MG63 (cell line): ENCODE measurements around the gene KRT74. TPM values are rescaled to one million over a fixed set of nuclear protein-coding genes. Genes with fewer than 3 reads are reported as not detected.
"Not testable (repeated sequence)": the region's sequence is repeated elsewhere in the genome, so short reads cannot be mapped to it uniquely, and the experiment has no call there.

Experiments
- DNase-seq: peaks from one replicate; pipeline ENCODE4 v3.0.0-alpha.2; 2020
- H3K27me3 ChIP-seq: fragments of 250-450 bp; sonication (Bioruptor Pico); 2 replicates; pipeline ENCODE4 v1.5.1; 2020; ENCODE audit warnings: mild to moderate bottlenecking, moderate library complexity
- H3K36me3 ChIP-seq: fragments of 250-450 bp; sonication (Bioruptor Pico); 2 replicates; pipeline ENCODE4 v1.5.1; 2020; ENCODE audit warnings: mild to moderate bottlenecking, moderate library complexity
- H3K4me3 ChIP-seq: fragments of 250-450 bp; sonication (Bioruptor Pico); 2 replicates; pipeline ENCODE4 v1.5.1; 2020; ENCODE audit warnings: mild to moderate bottlenecking, moderate library complexity
- H3K9me3 ChIP-seq: fragments of 250-450 bp; sonication (Bioruptor Pico); 2 replicates; pipeline ENCODE4 v1.5.1; 2020; ENCODE audit warnings: mild to moderate bottlenecking, moderate library complexity
- total RNA-seq: library from RNA; depleted of rRNA; stranded (reverse); fragments of >200 nt; shearing (Covaris generic); gene quantifications from 2 replicates; pipeline ENCODE4 v1.2.3, GENCODE V29; 2014; ENCODE audit warnings: low replicate concordance

The KRT74 gene
- total RNA-seq, 1 experiment from 2014 or later: not detected

GRCh38 chr12:52606581-52607218 lies 33.1 kb upstream of the KRT74 start:
- no peak for DNase-seq
- Histone ChIP-seq H3K9me3 (no peaks in the 10 kb centered on the region), H3K36me3 (no peaks in the 10 kb centered on the region), H3K4me3 (no peak overlapping the region), H3K27me3 (no peaks in the 10 kb centered on the region)

DNA sequence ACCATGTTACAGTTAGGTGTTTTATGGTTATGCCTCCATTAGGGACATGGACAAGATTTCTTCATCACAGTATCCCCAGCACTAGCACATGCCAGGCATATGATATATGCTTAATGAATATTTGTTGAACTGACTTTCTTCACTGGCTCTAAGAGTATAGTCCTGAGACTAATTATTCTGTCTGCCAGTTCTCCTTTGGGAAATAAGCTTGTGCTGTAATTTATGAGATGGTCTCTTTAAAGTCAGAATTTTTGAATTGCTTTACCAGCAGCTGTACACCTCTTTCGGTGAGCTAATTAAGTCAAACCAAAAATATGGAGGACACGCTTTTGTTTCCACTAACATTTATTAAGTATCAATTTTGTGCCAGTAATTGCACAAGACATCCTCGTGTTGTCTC lies 32.5 kb upstream of the KRT74 start:
- Histone ChIP-seq H3K27me3 (no peaks in the 10 kb centered on the region), H3K36me3 (no peaks in the 10 kb centered on the region), H3K4me3 (no peak overlapping the region), H3K9me3 (no peaks in the 10 kb centered on the region)
- no peak for DNase-seq

- H3K9me3 ChIP-seq: no peaks in the 10 kb centered on the region
- H3K27me3 ChIP-seq: no peaks in the 10 kb centered on the region
These were observed 31.9 kb upstream of the KRT74 start for GRCh38 chr12:52605542-52605941.

GRCh38 chr12:52604859-52605258 lies 31.2 kb upstream of the KRT74 start:
- Histone ChIP-seq H3K9me3 (no peaks in the 10 kb centered on the region), H3K36me3 (no peaks in the 10 kb centered on the region), H3K27me3 (peaks cover 3% of the 10 kb centered on the region; the same call in 1 of the 2 replicates), H3K4me3 (no peak overlapping the region)
- no peak for DNase-seq

More at GRCh38 chr12:52605542-52605941, 31.9 kb upstream of the KRT74 start:
- H3K36me3 ChIP-seq: no peaks in the 10 kb centered on the region
- H3K4me3 ChIP-seq: no peak overlapping the region
- no peak for DNase-seq

GRCh38 chr12:52603314-52603713 lies 29.7 kb upstream of the KRT74 start:
- peaks cover 7% of the 10 kb centered on the region for H3K27me3 ChIP-seq

GRCh38 chr12:52602552-52602951 lies 28.9 kb upstream of the KRT74 start:
- no peaks in the 10 kb centered on the region for H3K36me3 ChIP-seq
- no peak for DNase-seq
- H3K4me3 ChIP-seq: no peak overlapping the region
- peaks cover 10% of the 10 kb centered on the region for H3K27me3 ChIP-seq
- no peaks in the 10 kb centered on the region for H3K9me3 ChIP-seq

More at GRCh38 chr12:52603314-52603713, 29.7 kb upstream of the KRT74 start:
- Histone ChIP-seq H3K36me3 (no peaks in the 10 kb centered on the region), H3K9me3 (no peaks in the 10 kb centered on the region), H3K4me3 (no peak overlapping the region)
- no peak for DNase-seq

DNA sequence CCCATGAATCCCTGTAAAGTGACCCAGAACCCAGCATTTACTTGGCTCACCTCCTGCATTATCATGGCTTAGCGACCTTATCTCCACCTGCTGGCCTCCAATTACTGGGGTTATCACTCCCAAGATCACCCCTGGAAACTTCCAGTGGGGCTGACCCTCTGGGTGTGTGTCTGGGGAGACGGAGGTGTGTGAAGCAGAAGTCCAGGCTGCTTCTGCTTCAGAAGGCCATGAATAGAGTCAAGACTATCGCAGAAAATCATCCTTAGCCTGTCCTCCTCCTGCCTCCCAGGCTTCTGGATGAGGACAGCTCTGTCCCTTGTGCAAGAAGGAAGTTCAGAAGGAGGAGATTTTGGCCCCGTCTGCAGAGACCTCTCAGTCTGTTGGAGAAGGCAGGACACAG lies 28.0 kb upstream of the KRT74 start:
- H3K9me3 ChIP-seq: no peaks in the 10 kb centered on the region
- no peak overlapping the region for H3K4me3 ChIP-seq
- no peaks in the 10 kb centered on the region for H3K36me3 ChIP-seq
- no peak for DNase-seq
- peaks cover 12% of the 10 kb centered on the region for H3K27me3 ChIP-seq

DNA sequence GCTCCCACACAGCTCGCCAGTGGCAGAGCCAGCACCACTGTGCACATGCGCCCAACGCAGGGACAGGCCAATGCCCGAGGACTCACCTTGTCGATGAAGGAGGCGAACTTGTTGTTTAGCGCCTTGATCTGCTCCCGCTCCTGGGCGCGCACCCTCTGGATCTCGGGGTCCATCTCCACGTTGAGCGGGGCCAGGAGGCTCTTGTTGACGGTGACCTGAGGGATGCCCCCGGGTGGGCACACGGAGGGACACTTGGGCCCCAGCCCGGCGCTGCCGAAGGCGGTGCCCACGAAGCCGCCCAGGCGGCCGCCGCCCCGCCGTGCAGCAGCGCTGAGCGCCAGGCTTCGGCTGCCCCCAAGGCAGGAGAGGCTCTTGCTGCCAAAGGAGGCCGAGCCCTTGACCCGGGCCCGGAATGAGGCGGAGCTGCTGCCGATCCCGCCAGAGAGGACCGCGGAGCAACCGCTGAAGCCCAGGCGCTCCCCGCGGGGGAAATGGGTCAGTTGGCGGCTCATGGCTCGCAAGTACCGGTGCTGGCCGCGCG lies 27.4 kb upstream of the KRT74 start, which contains the start of gene KRT72:
TSS of gene KRT72 (minus strand) at position 523 of the 541 bp plus-strand sequence. CDS start at position 512, 11 bp downstream.
- H3K27me3 ChIP-seq: peaks cover 14% of the 10 kb centered on the region
- H3K36me3 ChIP-seq: no peaks in the 10 kb centered on the region
- H3K9me3 ChIP-seq: no peaks in the 10 kb centered on the region
- no peak for DNase-seq
- no peak within 1 kb of the TSS for H3K4me3 ChIP-seq

- Histone ChIP-seq H3K9me3 (no peaks in the 10 kb centered on the region), H3K36me3 (no peaks in the 10 kb centered on the region), H3K27me3 (peaks cover 18% of the 10 kb centered on the region), H3K4me3 (no peak overlapping the region)
- no peak for DNase-seq
These were observed 26.8 kb upstream of the KRT74 start for GRCh38 chr12:52600475-52600874.

DNA sequence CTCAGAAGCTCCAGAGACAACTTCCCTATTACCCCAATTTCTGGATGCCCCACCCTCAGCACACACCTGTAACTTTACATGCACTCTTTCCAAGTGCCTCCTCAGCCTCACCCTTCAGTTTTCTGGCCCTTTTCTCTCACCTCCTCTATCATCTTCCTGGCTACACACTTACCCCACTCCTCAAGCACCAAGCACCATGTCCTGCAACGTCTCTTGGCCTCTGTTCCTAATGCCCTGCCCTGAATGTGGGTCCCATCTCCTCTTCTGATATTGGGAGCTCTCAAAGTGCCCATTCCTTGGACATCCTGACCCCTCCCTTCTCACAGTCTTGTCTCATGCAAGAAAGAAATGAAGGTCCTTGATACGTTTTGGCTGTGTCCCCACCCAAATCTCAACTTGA lies 26.4 kb upstream of the KRT74 start:
- H3K27me3 ChIP-seq: peaks cover 20% of the 10 kb centered on the region
- H3K9me3 ChIP-seq: no peaks in the 10 kb centered on the region
- H3K4me3 ChIP-seq: no peak overlapping the region
- no peaks in the 10 kb centered on the region for H3K36me3 ChIP-seq
- no peak for DNase-seq

GRCh38 chr12:52598966-52599365 lies 25.3 kb upstream of the KRT74 start:
- no peak overlapping the region for H3K4me3 ChIP-seq
- H3K36me3 ChIP-seq: no peaks in the 10 kb centered on the region
- no peak for DNase-seq
- no peaks in the 10 kb centered on the region for H3K9me3 ChIP-seq
- H3K27me3 ChIP-seq: peaks cover 20% of the 10 kb centered on the region

DNA sequence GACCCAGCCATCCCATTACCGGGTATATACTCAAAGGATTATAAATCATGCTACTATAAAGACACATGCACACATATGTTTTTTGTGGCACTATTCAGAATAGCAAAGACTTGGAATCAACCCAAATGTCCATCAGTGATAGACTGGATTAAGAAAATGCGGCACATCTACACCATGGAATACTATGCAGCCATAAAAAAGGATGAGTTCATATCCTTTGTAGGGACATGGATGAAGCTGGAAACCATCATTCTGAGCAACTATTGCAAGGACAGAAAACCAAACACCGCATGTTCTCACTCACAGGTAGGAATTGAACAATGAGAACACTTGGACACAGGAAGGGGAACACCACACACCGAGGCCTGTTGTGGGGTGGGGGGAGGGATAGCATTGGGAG lies 20.6 kb upstream of the KRT74 start:
- not testable (repeated sequence) for H3K9me3 ChIP-seq, DNase-seq, H3K4me3 ChIP-seq, H3K36me3 ChIP-seq
- H3K27me3 ChIP-seq: peaks cover 13% of the 10 kb centered on the region

GRCh38 chr12:52591521-52591920 lies 17.9 kb upstream of the KRT74 start:
- H3K9me3 ChIP-seq: no peaks in the 10 kb centered on the region
- peaks cover 6% of the 10 kb centered on the region for H3K27me3 ChIP-seq
- DNase-seq: no peak
- no peak overlapping the region for H3K4me3 ChIP-seq
- H3K36me3 ChIP-seq: no peaks in the 10 kb centered on the region

DNA sequence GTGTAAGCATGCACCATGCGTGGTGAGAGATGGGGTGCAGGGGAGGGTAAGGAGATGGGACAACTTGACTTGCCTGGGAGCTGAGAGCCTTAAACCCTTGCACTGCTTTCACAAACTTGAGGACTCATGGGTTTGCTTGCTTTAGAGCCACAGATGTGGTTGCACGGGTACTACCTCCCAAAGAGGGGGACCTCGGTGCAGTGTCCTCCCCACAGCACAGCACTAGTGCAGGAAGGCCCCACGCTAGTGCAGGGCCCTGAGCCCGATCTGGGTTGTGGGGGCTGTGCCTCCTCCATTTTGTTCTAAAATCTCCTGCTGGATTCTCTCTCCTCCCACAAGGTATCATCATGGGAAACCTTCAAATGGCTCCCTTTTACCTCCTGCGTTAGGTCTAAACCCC lies 16.4 kb upstream of the KRT74 start:
- DNase-seq: no peak
- Histone ChIP-seq H3K27me3 (no peaks in the 10 kb centered on the region; the same call in 1 of the 2 replicates), H3K36me3 (no peaks in the 10 kb centered on the region), H3K9me3 (no peaks in the 10 kb centered on the region), H3K4me3 (no peak overlapping the region)

DNA sequence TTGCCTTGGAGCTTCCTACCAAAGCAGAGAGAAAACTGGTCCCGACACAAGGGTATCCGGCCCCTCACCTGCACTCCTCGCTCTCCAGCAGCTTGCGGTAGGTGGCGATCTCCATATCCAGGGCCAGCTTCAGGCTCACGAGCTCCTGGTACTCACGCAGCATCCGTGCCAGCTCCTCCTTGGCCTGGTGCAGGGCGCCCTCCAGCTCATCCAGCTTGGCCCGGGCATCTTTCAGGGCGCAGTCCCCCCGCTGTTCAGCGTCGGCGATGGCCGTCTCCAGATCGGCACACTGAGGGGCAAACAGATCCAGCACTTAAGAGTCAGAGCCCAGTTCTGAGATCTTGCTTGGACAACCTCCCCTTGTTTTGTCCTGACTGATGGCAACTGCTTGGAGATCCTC lies 13.9 kb upstream of the KRT74 start:
- H3K27me3 ChIP-seq: no peaks in the 10 kb centered on the region
- DNase-seq: no peak
- H3K36me3 ChIP-seq: no peaks in the 10 kb centered on the region
- H3K4me3 ChIP-seq: no peak overlapping the region
- H3K9me3 ChIP-seq: no peaks in the 10 kb centered on the region

DNA sequence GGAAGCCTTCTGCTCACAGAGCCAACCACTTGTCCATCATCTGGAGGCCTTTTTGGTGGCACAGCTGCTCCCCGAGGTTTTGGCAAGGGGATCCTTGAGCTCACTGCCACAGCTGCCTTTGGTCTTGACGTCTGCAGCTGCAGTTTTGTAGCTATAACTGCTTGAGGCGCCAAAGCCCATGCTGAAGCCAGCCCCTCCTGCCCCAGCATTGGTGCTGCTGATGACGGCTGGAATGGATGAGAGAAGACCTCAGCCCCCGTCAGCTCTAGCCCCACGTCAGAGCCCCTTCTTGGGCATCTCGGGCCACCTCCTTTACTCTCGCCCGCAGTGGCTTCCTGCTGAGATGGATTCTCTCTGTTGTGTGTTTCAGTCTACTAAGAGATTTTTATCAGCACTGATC lies 12.3 kb upstream of the KRT74 start:
- no peaks in the 10 kb centered on the region for H3K36me3 ChIP-seq
- H3K27me3 ChIP-seq: no peaks in the 10 kb centered on the region
- no peak overlapping the region for H3K4me3 ChIP-seq
- no peaks in the 10 kb centered on the region for H3K9me3 ChIP-seq
- no peak for DNase-seq

- Histone ChIP-seq H3K9me3 (no peaks in the 10 kb centered on the region), H3K27me3 (no peaks in the 10 kb centered on the region), H3K36me3 (no peaks in the 10 kb centered on the region), H3K4me3 (no peak overlapping the region)
- DNase-seq: no peak
These were observed 11.4 kb upstream of the KRT74 start for GRCh38 chr12:52585066-52585465.

GRCh38 chr12:52584156-52584682 lies 10.6 kb upstream of the KRT74 start:
- H3K4me3 ChIP-seq: no peak overlapping the region
- no peak for DNase-seq
- no peaks in the 10 kb centered on the region for H3K9me3 ChIP-seq
- H3K27me3 ChIP-seq: no peaks in the 10 kb centered on the region
- H3K36me3 ChIP-seq: no peaks in the 10 kb centered on the region
